SK-N-SH treated with all-trans-retinoic acid at 6 μM for 48 hours (cell line): ENCODE results near the gene POU2AF2.

Experiments
- ARNTL ChIP-seq: fragments of 450-650 bp; formaldehyde crosslinking; IDR thresholded peaks from 2 replicates; pipeline ENCODE4 v1.5.0; 2020; ENCODE audit warnings: low read depth, mild to moderate bottlenecking, moderate library complexity, borderline replicate concordance
- CSDC2 ChIP-seq: fragments of 250-450 bp; sonication (Bioruptor Pico); IDR thresholded peaks from 2 replicates; pipeline ENCODE4 v1.5.0; 2020; ENCODE audit warnings: mild to moderate bottlenecking, moderate library complexity
- GLIS3 ChIP-seq: fragments of 250-450 bp; sonication (Bioruptor Pico); IDR thresholded peaks from 2 replicates; pipeline ENCODE4 v1.5.0; 2020; ENCODE audit warnings: mild to moderate bottlenecking, moderate library complexity
- ISL1 ChIP-seq: fragments of 250-450 bp; sonication (Bioruptor Pico); IDR thresholded peaks from 2 replicates; pipeline ENCODE4 v2.1.2; 2022; ENCODE audit warnings: mild to moderate bottlenecking, moderate library complexity
- OSR1 ChIP-seq: fragments of 250-450 bp; sonication (Bioruptor Pico); IDR thresholded peaks from 2 replicates; pipeline ENCODE4 v1.8.0; 2022; ENCODE audit warnings: moderate library complexity, mild to moderate bottlenecking, inconsistent platforms
- RARB ChIP-seq: fragments of 250-450 bp; sonication (Bioruptor Pico); IDR thresholded peaks from 2 replicates; pipeline ENCODE4 v1.8.0; 2021; ENCODE audit warnings: mild to moderate bottlenecking, moderate library complexity
- SNAI2 ChIP-seq: fragments of 250-450 bp; sonication (Bioruptor Pico); IDR thresholded peaks from 2 replicates; pipeline ENCODE4 v1.5.0; 2020; ENCODE audit warnings: mild to moderate bottlenecking, moderate library complexity
- TOX ChIP-seq: fragments of 250-450 bp; sonication (Bioruptor Pico); IDR thresholded peaks from 2 replicates; pipeline ENCODE4 v1.8.0; 2021; ENCODE audit warnings: mild to moderate bottlenecking, moderate library complexity, borderline replicate concordance
- ZC3H10 ChIP-seq: fragments of 250-450 bp; sonication (Bioruptor Pico); IDR thresholded peaks from 2 replicates; pipeline ENCODE4 v1.5.1; 2021; ENCODE audit warnings: mild to moderate bottlenecking, moderate library complexity
- ZNF70 ChIP-seq: fragments of 450-650 bp; formaldehyde crosslinking; IDR thresholded peaks from 2 replicates; pipeline ENCODE4 v1.5.0; 2020; ENCODE audit warnings: mild to moderate bottlenecking, moderate library complexity
- ZNF8 ChIP-seq: fragments of 450-650 bp; formaldehyde crosslinking; IDR thresholded peaks from 2 replicates; pipeline ENCODE4 v1.5.0; 2020; ENCODE audit warnings: mild to moderate bottlenecking, moderate library complexity
- TF ChIP-seq, protein P1 (sequence below): fragments of 250-450 bp; sonication (Bioruptor Pico); IDR thresholded peaks from 2 replicates; pipeline ENCODE4 v1.5.1; 2020; ENCODE audit warnings: low read depth, mild to moderate bottlenecking, moderate library complexity
- TF ChIP-seq, protein P2 (sequence below): fragments of 250-450 bp; sonication (Bioruptor Pico); IDR thresholded peaks from 2 replicates; pipeline ENCODE4 v1.8.0; 2021; ENCODE audit warnings: low read depth, mild to moderate bottlenecking, moderate library complexity, borderline replicate concordance
- TF ChIP-seq, protein P3 (sequence below): fragments of 250-450 bp; sonication (Bioruptor Pico); IDR thresholded peaks from 2 replicates; pipeline ENCODE4 v1.8.0; 2020; ENCODE audit warnings: mild to moderate bottlenecking, moderate library complexity, borderline replicate concordance

- no peak for TF ChIP-seq CSDC2
- no peak for TF ChIP-seq TOX (CRISPR knock-in tag)
- TF ChIP-seq, protein P1, sequence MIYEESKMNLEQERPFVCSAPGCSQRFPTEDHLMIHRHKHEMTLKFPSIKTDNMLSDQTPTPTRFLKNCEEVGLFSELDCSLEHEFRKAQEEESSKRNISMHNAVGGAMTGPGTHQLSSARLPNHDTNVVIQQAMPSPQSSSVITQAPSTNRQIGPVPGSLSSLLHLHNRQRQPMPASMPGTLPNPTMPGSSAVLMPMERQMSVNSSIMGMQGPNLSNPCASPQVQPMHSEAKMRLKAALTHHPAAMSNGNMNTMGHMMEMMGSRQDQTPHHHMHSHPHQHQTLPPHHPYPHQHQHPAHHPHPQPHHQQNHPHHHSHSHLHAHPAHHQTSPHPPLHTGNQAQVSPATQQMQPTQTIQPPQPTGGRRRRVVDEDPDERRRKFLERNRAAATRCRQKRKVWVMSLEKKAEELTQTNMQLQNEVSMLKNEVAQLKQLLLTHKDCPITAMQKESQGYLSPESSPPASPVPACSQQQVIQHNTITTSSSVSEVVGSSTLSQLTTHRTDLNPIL (CRISPR knock-in tag): no peak
- TF ChIP-seq, protein P2, sequence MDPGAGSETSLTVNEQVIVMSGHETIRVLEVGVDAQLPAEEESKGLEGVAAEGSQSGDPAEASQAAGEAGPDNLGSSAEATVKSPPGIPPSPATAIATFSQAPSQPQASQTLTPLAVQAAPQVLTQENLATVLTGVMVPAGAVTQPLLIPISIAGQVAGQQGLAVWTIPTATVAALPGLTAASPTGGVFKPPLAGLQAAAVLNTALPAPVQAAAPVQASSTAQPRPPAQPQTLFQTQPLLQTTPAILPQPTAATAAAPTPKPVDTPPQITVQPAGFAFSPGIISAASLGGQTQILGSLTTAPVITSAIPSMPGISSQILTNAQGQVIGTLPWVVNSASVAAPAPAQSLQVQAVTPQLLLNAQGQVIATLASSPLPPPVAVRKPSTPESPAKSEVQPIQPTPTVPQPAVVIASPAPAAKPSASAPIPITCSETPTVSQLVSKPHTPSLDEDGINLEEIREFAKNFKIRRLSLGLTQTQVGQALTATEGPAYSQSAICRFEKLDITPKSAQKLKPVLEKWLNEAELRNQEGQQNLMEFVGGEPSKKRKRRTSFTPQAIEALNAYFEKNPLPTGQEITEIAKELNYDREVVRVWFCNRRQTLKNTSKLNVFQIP (CRISPR knock-in tag): no peak
- TF ChIP-seq SNAI2 (CRISPR knock-in tag): no peak
- TF ChIP-seq, protein P3, sequence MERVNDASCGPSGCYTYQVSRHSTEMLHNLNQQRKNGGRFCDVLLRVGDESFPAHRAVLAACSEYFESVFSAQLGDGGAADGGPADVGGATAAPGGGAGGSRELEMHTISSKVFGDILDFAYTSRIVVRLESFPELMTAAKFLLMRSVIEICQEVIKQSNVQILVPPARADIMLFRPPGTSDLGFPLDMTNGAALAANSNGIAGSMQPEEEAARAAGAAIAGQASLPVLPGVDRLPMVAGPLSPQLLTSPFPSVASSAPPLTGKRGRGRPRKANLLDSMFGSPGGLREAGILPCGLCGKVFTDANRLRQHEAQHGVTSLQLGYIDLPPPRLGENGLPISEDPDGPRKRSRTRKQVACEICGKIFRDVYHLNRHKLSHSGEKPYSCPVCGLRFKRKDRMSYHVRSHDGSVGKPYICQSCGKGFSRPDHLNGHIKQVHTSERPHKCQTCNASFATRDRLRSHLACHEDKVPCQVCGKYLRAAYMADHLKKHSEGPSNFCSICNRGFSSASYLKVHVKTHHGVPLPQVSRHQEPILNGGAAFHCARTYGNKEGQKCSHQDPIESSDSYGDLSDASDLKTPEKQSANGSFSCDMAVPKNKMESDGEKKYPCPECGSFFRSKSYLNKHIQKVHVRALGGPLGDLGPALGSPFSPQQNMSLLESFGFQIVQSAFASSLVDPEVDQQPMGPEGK (CRISPR knock-in tag): no peak
- no peak for TF ChIP-seq ARNTL
- no peak for TF ChIP-seq ZNF70
- no peak for TF ChIP-seq OSR1 (CRISPR knock-in tag)
- no peak for TF ChIP-seq ZNF8 (CRISPR knock-in tag)
- no peak for TF ChIP-seq RARB (CRISPR knock-in tag)
- TF ChIP-seq ZC3H10 (CRISPR knock-in tag): no peak
- TF ChIP-seq ISL1 (CRISPR knock-in tag): no peak
- TF ChIP-seq GLIS3 (CRISPR knock-in tag): no peak
These were observed 81.3 kb downstream of the POU2AF2 start for GRCh38 chr11:111326824-111327223.
